ENCODE data around the gene TECPR1.
A peak's percentile ranks its signal among the peaks of the same experiment; 100 is the strongest.

The TECPR1 gene

GRCh38 chr7:98251601-98252424, at the start of gene TECPR1:
TECPR1 (minus strand) TSS chr7:98252232; CDS start chr7:98246146, 6,086 bp downstream.
- no peak for FAIRE-seq
- DNase-seq (ENCODE audit: insufficient read length, low spot score): peak; percentile 100
- TF ChIP-seq, protein P1, sequence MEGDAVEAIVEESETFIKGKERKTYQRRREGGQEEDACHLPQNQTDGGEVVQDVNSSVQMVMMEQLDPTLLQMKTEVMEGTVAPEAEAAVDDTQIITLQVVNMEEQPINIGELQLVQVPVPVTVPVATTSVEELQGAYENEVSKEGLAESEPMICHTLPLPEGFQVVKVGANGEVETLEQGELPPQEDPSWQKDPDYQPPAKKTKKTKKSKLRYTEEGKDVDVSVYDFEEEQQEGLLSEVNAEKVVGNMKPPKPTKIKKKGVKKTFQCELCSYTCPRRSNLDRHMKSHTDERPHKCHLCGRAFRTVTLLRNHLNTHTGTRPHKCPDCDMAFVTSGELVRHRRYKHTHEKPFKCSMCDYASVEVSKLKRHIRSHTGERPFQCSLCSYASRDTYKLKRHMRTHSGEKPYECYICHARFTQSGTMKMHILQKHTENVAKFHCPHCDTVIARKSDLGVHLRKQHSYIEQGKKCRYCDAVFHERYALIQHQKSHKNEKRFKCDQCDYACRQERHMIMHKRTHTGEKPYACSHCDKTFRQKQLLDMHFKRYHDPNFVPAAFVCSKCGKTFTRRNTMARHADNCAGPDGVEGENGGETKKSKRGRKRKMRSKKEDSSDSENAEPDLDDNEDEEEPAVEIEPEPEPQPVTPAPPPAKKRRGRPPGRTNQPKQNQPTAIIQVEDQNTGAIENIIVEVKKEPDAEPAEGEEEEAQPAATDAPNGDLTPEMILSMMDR (IDR thresholded peaks at IDR 0.05; ENCODE audit: insufficient read depth, missing control alignments): no peak

GRCh38 chr7:98300595-98301372, 48.8 kb upstream of the TECPR1 start:
- TF ChIP-seq, protein P1 (IDR thresholded peaks at IDR 0.05; ENCODE audit: insufficient read depth, missing control alignments): no peak
- no peak for DNase-seq (ENCODE audit: insufficient read length, low spot score)
- FAIRE-seq: no peak

GRCh38 chr7:98297626-98298286, 45.7 kb upstream of the TECPR1 start:
- TF ChIP-seq, protein P1 (IDR thresholded peaks at IDR 0.05; ENCODE audit: insufficient read depth, missing control alignments): no peak
- FAIRE-seq (no peak), DNase-seq (ENCODE audit: insufficient read length, low spot score) (no peak)

DNA sequence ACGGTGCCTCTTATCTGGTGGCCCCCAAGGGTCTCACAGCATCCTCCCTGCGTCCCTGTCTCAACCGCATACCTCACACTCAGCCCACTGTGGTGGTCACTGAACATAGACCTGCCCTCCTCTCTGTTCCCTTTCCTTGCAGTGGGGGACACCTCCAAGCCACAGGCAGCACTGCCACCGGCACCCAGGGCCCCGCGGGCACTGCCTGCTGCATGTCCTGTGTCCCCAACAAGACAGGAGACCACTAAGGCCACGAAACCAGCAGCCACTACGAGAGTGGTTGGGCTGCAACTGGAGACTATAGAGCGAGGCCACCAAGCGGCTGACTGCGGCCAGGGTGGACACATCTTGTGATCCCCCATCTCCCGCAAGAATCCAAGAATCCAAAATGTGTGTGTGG, 44.8 kb upstream of the TECPR1 start:
- FAIRE-seq (no peak), DNase-seq (ENCODE audit: insufficient read length, low spot score) (no peak)
- TF ChIP-seq, protein P1 (IDR thresholded peaks at IDR 0.05; ENCODE audit: insufficient read depth, missing control alignments): no peak

GRCh38 chr7:98295467-98296192, 43.6 kb upstream of the TECPR1 start:
- TF ChIP-seq, protein P1 (IDR thresholded peaks at IDR 0.05; ENCODE audit: insufficient read depth, missing control alignments): no peak
- DNase-seq (ENCODE audit: insufficient read length, low spot score): no peak
- no peak for FAIRE-seq

DNA sequence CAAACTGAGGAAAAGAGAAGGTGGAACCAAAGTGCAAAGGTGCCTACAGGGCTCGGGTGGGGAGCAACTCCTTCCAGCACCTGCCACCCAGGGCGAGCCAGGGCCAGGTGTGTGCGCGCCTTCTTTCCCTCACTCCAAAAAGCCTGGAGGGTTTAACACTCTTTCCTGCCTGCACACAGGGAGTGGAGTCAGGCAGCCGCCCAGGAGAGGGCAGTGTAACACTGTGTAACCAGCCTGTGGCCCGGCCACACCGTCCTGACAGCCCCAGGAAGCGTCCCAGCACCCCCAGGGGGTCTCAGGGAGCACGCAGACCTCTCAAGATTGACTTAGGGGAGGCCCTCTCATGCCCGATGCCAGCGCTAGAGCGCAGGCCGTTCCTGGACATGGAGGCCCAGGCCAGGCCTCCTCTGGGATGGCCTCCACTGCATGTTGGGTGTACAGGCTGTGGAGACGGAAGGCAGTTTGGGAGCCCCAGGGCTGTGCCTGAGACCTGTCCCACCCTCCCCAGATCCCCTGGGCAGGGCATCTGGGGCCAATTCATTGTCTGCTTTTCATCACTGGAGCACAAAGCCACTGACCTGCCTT, 42.9 kb upstream of the TECPR1 start:
- TF ChIP-seq, protein P1 (IDR thresholded peaks at IDR 0.05; ENCODE audit: insufficient read depth, missing control alignments): peak; percentile 71
- DNase-seq (ENCODE audit: insufficient read length, low spot score) (peak; percentile 73), FAIRE-seq (no peak)

All from D721Med (cell line).